GM12878 (cell line): ENCODE results near the gene PLB1. TPM values are rescaled to one million over a fixed set of nuclear protein-coding genes. Genes with fewer than 3 reads are reported as not detected.

Source experiments
- ATAC-seq: fragments of 200-7000 bp; cut with Tn5 transposase; 3 replicates; pipeline ENCODE4 v1.9.1; 2020; ENCODE audit warnings: mild to moderate bottlenecking, moderate library complexity
- BruUV-seq: library from RNA; stranded (reverse); fragments of 400-500 nt; replicated peaks from 2 replicates; lab custom pipeline; 2021; lab: Mats Ljungman, UMichigan
- CTCF ChIA-PET: fragments of 300-600 bp; sonication (Branson Sonifier 250); formaldehyde crosslinking; extraction: SDS; loops from one replicate; lab custom pipeline; 2021; ENCODE audit warnings: inconsistent platforms; lab: Yijun Ruan, JAX
- POLR2A ChIA-PET: fragments of 350-600 bp; formaldehyde crosslinking; extraction: SDS; loops from one replicate; lab custom pipeline; 2021; ENCODE audit warnings: inconsistent platforms; lab: Charles Lee
- RAD21 ChIA-PET: fragments of 300-600 bp; sonication (Branson Sonifier 250); formaldehyde crosslinking; loops from one replicate; lab custom pipeline; 2023; ENCODE audit warnings: antibody characterized with exemption; ENCODE audit not compliant: unreplicated experiment; lab: Charles Lee
- SMC1A ChIA-PET: fragments of 300-600 bp; sonication (Branson Sonifier 250); formaldehyde crosslinking; loops from one replicate; lab custom pipeline; 2023; ENCODE audit not compliant: unreplicated experiment, uncharacterized antibody; lab: Charles Lee
- DNase-seq: peaks from one replicate; pipeline ENCODE4 v3.0.0-alpha.2; 2011; ENCODE audit warnings: low read depth, low spot score
- FAIRE-seq: peaks from 3 replicates; lab custom pipeline; 2011; peaks lifted over from hg19 to GRCh38; lab: Jason Lieb, UNC
- H2AFZ ChIP-seq: 2 replicates; pipeline ENCODE4 v1.6.0; 2011; ENCODE audit warnings: low read depth, low read length, control low read depth; ENCODE audit not compliant: control insufficient read depth
- H3K27ac ChIP-seq: 2 replicates; pipeline ENCODE4 v1.5.1; 2011; ENCODE audit warnings: control low read depth; ENCODE audit not compliant: control insufficient read depth, insufficient read depth
- H3K27me3 ChIP-seq, 2 experiments: replicated peaks in 1 of 2; 2 replicates each; pipeline versions ENCODE4 v1.6.0 to v1.6.1; 2011; ENCODE audit warnings: low read length in 1 of 2; ENCODE audit not compliant: control insufficient read depth in 2 of 2, insufficient read depth in 2 of 2
- H3K36me3 ChIP-seq, 2 experiments: 2 replicates each; pipeline ENCODE4 v1.5.1; 2011; ENCODE audit warnings: low read length in 1 of 2; ENCODE audit not compliant: control insufficient read depth in 2 of 2, insufficient read depth in 2 of 2
- H3K4me1 ChIP-seq: 2 replicates; pipeline ENCODE4 v1.6.1; 2011; ENCODE audit warnings: mild to moderate bottlenecking, low read length, moderate library complexity, mixed read lengths; ENCODE audit not compliant: control insufficient read depth, insufficient read depth
- H3K4me2 ChIP-seq: 2 replicates; pipeline ENCODE4 v1.6.0; 2011; ENCODE audit warnings: control low read depth; ENCODE audit not compliant: control insufficient read depth, insufficient read depth
- H3K4me3 ChIP-seq: fragments of 200-600 bp; sonication (generic); 2 replicates; pipeline ENCODE4 v1.5.1; 2016
- H3K79me2 ChIP-seq: 2 replicates; pipeline ENCODE4 v1.6.0; 2011; ENCODE audit warnings: low read length; ENCODE audit not compliant: control insufficient read depth, insufficient read depth
- H3K9ac ChIP-seq: 2 replicates; pipeline ENCODE4 v1.8.0; 2011; ENCODE audit warnings: low read length, control low read depth, mixed read lengths; ENCODE audit not compliant: control insufficient read depth, insufficient read depth
- H3K9me3 ChIP-seq: replicated peaks from 3 replicates; pipeline ENCODE4 v1.5.1; 2011; ENCODE audit warnings: mild to moderate bottlenecking, low read length; ENCODE audit not compliant: control insufficient read depth, insufficient read depth
- H4K20me1 ChIP-seq: 2 replicates; pipeline ENCODE4 v1.6.0; 2011; ENCODE audit not compliant: control insufficient read depth, insufficient read depth
- CHD1 ChIP-seq: IDR thresholded peaks from 2 replicates; pipeline ENCODE4 v1.6.1; 2012; ENCODE audit warnings: low read depth, low read length, improper control_type of control experiment
- GABPA ChIP-seq: IDR thresholded peaks from 2 replicates; pipeline ENCODE4 v1.6.1; 2014; ENCODE audit warnings: antibody characterized with exemption, low read depth, mild to moderate bottlenecking, inconsistent platforms
- JUNB ChIP-seq: IDR thresholded peaks from 2 replicates; pipeline ENCODE4 v1.6.1; 2016; ENCODE audit warnings: antibody characterized with exemption, mild to moderate bottlenecking
- LARP7 ChIP-seq: fragments of 450-650 bp; IDR thresholded peaks from 2 replicates; pipeline ENCODE4 v1.6.1; 2017; ENCODE audit warnings: mild to moderate bottlenecking
- MTA3 ChIP-seq: IDR thresholded peaks from 2 replicates; pipeline ENCODE4 v1.6.1; 2012; ENCODE audit warnings: low read length, inconsistent platforms, borderline replicate concordance
- NR2C2 ChIP-seq: IDR thresholded peaks from 2 replicates; pipeline ENCODE4 v1.6.1; 2011; ENCODE audit warnings: borderline replicate concordance, low read depth; ENCODE audit not compliant: control insufficient read depth, insufficient read length
- PAX8 ChIP-seq: fragments of 450-650 bp; IDR thresholded peaks from 2 replicates; pipeline ENCODE4 v1.6.1; 2017; ENCODE audit warnings: mild to moderate bottlenecking, moderate library complexity
- RAD21 ChIP-seq: IDR thresholded peaks from 2 replicates; pipeline ENCODE4 v1.6.1; 2011; ENCODE audit warnings: mild to moderate bottlenecking, low read depth, low read length, moderate library complexity; ENCODE audit not compliant: insufficient read depth
- RBBP5 ChIP-seq: fragments of 200-600 bp; sonication (generic); conservative IDR thresholded peaks from 2 replicates; pipeline ENCODE4 v1.6.1; 2016
- RUNX3 ChIP-seq: IDR thresholded peaks from 2 replicates; pipeline ENCODE4 v1.6.1; 2012; ENCODE audit warnings: low read length, inconsistent platforms
- SIX5 ChIP-seq: IDR thresholded peaks from 2 replicates; pipeline ENCODE4 v1.6.1; 2011; ENCODE audit warnings: mild to moderate bottlenecking, low read depth, low read length, moderate library complexity; ENCODE audit not compliant: severe bottlenecking
- USF1 ChIP-seq: IDR thresholded peaks from 2 replicates; pipeline ENCODE4 v1.6.1; 2011; ENCODE audit warnings: borderline replicate concordance, low read depth, mild to moderate bottlenecking, moderate library complexity, mixed read lengths, low read length; ENCODE audit not compliant: insufficient read depth; ENCODE audit errors: extremely low read length
- ZNF592 ChIP-seq: fragments of 450-650 bp; IDR thresholded peaks from 2 replicates; pipeline ENCODE4 v1.6.1; 2017; ENCODE audit warnings: mild to moderate bottlenecking, moderate library complexity
- ZNF622 ChIP-seq: fragments of 450-650 bp; IDR thresholded peaks from 2 replicates; pipeline ENCODE4 v1.6.1; 2017; ENCODE audit warnings: mild to moderate bottlenecking, inconsistent platforms
- WGBS: methylation state at CpG from one replicate; pipeline ENCODE4 v1.1.6; 2016; ENCODE audit warnings: low lambda C conversion rate; ENCODE audit not compliant: insufficient replicate concordance, insufficient coverage; ENCODE audit errors: missing lambda C conversion rate; 5-methylcytosine and 5-hydroxymethylcytosine counted together
- in situ Hi-C: fragments of 300-500 bp; cut with MboI; formaldehyde crosslinking; loops from 9 replicates; pipeline ENCODE4 v1.14.3; 2018; ENCODE audit warnings: mixed read lengths
- intact Hi-C: fragments of 100-400 bp; cut with micrococcal nuclease; formaldehyde crosslinking; loops from one replicate; pipeline ENCODE4 v1.14.2; 2022; ENCODE audit not compliant: unreplicated experiment
- polyA plus RNA-seq, 11 experiments: library from polyadenylated mRNA; depleted of rRNA in 4 of 11; unstranded in 6 of 11; stranded (reverse) in 5 of 11; fragments of >200 nt; fragmentation: Nextera tagmentation in 4 of 11; fragmentation: Illumina TruSeq in 1 of 11; extraction: Ambion mirVana in 4 of 11; extraction: Trizol in 1 of 11; gene quantifications; 1 replicate in 1 of 11; 2 replicates in 10 of 11; pipeline versions ENCODE4 v1.2.1 to v1.2.3, GENCODE V29; 2011 to 2016; ENCODE audit warnings: inconsistent platforms in 2 of 11, missing spikeins in 2 of 11, low read depth in 1 of 11
- total RNA-seq, 4 experiments: library from RNA; depleted of rRNA in 3 of 4; stranded (reverse); fragments of >200 nt in 3 of 4; fragmentation: Illumina TruSeq in 1 of 4; extraction: Trizol in 1 of 4; gene quantifications; 2 replicates each; pipeline versions ENCODE4 v1.2.1 to v1.2.3, GENCODE V29; 2013 to 2021
- TF ChIP-seq, protein P1 (sequence below): IDR thresholded peaks from 2 replicates; pipeline ENCODE4 v1.6.1; 2011; ENCODE audit warnings: borderline replicate concordance, low read depth, mild to moderate bottlenecking, moderate library complexity, low read length; ENCODE audit not compliant: insufficient read depth, poor library complexity, severe bottlenecking
- TF ChIP-seq, protein P2 (sequence below): fragments of 450-650 bp; IDR thresholded peaks from 2 replicates; pipeline ENCODE4 v1.6.1; 2017; ENCODE audit warnings: mild to moderate bottlenecking, moderate library complexity

PLB1 gene
- total and polyA plus RNA-seq, 10 of the 15 experiments (the other 5 are each of a cell fraction or from before 2014, with no cell fraction given) = 0.03 to 0.49 (median 0.28) TPM

DNA sequence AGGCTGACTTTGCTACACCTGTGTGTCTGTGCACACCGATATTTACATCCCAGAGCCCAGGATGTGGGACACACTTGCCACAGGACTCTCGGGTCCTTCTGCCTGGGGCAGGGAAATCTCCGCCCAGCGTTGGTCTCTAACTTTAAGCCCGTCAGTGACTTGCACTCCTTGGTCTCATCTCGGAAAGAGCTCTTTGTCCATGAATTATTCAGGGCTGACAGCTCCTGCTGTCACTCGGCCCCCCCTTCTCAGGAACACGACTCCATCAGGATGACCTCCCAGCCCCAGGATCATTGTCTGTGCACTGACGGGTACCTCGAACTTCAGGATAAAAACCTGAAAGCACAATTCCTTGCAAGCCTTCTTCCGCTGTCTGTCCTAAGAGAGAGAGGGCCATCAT is 26.6 kb downstream of the PLB1 start:
- H3K79me2 ChIP-seq = no peaks in the 10 kb centered on the region
- intact Hi-C loops (no loop called here), in situ Hi-C loops (no loop called here)
- 49% methylated on average over 9 of the region's 11 CpGs for WGBS
- no peaks in the 10 kb centered on the region for H3K4me1 ChIP-seq
- no peak overlapping the region for H3K27ac ChIP-seq
- no peak overlapping the region for H3K4me2 ChIP-seq
- CTCF ChIA-PET = no interaction called here
- SMC1A ChIA-PET = no interaction called here
- H3K36me3 ChIP-seq = no peaks in the 10 kb centered on the region
- H3K4me3 ChIP-seq = no peak overlapping the region
- FAIRE-seq (no peak), ATAC-seq (no peak), DNase-seq (no peak)
- H3K27me3 ChIP-seq = peaks cover 3 to 5% of the 10 kb centered on the region in 2 experiments; a peak in 3 of 4 replicates
- H3K9me3 ChIP-seq = no peaks in the 10 kb centered on the region
- H2AFZ ChIP-seq = no peak overlapping the region
- H3K9ac ChIP-seq = no peak overlapping the region
- POLR2A ChIA-PET = no interaction called here
- H4K20me1 ChIP-seq = no peaks in the 10 kb centered on the region
- BruUV-seq = no TSS peak
- RAD21 ChIA-PET = no interaction called here
- no peak for TF ChIP-seq GABPA
- no peak for TF ChIP-seq NR2C2
- TF ChIP-seq, protein P1, sequence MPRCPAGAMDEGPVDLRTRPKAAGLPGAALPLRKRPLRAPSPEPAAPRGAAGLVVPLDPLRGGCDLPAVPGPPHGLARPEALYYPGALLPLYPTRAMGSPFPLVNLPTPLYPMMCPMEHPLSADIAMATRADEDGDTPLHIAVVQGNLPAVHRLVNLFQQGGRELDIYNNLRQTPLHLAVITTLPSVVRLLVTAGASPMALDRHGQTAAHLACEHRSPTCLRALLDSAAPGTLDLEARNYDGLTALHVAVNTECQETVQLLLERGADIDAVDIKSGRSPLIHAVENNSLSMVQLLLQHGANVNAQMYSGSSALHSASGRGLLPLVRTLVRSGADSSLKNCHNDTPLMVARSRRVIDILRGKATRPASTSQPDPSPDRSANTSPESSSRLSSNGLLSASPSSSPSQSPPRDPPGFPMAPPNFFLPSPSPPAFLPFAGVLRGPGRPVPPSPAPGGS = no peak
- TF ChIP-seq, protein P2, sequence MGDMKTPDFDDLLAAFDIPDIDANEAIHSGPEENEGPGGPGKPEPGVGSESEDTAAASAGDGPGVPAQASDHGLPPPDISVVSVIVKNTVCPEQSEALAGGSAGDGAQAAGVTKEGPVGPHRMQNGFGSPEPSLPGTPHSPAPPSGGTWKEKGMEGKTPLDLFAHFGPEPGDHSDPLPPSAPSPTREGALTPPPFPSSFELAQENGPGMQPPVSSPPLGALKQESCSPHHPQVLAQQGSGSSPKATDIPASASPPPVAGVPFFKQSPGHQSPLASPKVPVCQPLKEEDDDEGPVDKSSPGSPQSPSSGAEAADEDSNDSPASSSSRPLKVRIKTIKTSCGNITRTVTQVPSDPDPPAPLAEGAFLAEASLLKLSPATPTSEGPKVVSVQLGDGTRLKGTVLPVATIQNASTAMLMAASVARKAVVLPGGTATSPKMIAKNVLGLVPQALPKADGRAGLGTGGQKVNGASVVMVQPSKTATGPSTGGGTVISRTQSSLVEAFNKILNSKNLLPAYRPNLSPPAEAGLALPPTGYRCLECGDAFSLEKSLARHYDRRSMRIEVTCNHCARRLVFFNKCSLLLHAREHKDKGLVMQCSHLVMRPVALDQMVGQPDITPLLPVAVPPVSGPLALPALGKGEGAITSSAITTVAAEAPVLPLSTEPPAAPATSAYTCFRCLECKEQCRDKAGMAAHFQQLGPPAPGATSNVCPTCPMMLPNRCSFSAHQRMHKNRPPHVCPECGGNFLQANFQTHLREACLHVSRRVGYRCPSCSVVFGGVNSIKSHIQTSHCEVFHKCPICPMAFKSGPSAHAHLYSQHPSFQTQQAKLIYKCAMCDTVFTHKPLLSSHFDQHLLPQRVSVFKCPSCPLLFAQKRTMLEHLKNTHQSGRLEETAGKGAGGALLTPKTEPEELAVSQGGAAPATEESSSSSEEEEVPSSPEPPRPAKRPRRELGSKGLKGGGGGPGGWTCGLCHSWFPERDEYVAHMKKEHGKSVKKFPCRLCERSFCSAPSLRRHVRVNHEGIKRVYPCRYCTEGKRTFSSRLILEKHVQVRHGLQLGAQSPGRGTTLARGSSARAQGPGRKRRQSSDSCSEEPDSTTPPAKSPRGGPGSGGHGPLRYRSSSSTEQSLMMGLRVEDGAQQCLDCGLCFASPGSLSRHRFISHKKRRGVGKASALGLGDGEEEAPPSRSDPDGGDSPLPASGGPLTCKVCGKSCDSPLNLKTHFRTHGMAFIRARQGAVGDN = no peak
- no peak for TF ChIP-seq SIX5
- no peak for TF ChIP-seq RUNX3
- no peak for TF ChIP-seq RBBP5
- TF ChIP-seq RAD21 = no peak
- no peak for TF ChIP-seq ZNF622
- TF ChIP-seq PAX8 = no peak
- TF ChIP-seq MTA3 = no peak
- TF ChIP-seq LARP7 = no peak
- TF ChIP-seq ZNF592 = no peak
- TF ChIP-seq CHD1 = no peak
- no peak for TF ChIP-seq JUNB
- TF ChIP-seq USF1 = no peak
